ENCODE results near the gene ITGB1. TPM values are rescaled to one million over a fixed set of nuclear protein-coding genes. Genes with fewer than 3 reads are reported as not detected.
"Not testable (repeated sequence)": the region's sequence is repeated elsewhere in the genome, so short reads cannot be mapped to it uniquely, and the experiment has no call there.

ITGB1 gene
- total and polyA plus RNA-seq, 2 experiments from 2014 or later = 3,297 to 5,235 TPM

- Histone ChIP-seq H3K9ac (no peak overlapping the region), H3K79me2 (ENCODE audit: insufficient read depth) (no peaks in the 10 kb centered on the region), H3K4me2 (ENCODE audit: unreplicated experiment) (peak overlapping the region; percentile 23), H2AFZ (no peak overlapping the region), H3K27me3 (replicated peaks; ENCODE audit: insufficient read depth) (no peaks in the 10 kb centered on the region), H3K27ac (peak overlapping the region; percentile 100), H3F3A (ENCODE audit: insufficient read depth) (peaks cover 52% of the 10 kb centered on the region), H4K20me1 (ENCODE audit: insufficient read depth) (no peaks in the 10 kb centered on the region), H3K36me3 (ENCODE audit: low read depth) (no peaks in the 10 kb centered on the region), H3K9me2 (ENCODE audit: insufficient read depth) (no peaks in the 10 kb centered on the region), H3K4me3 (no peak overlapping the region), H3K4me1 (ENCODE audit: insufficient read depth) (peaks cover 45% of the 10 kb centered on the region), H3K9me3 (ENCODE audit: low read depth) (no peaks in the 10 kb centered on the region)
- TF ChIP-seq EZH2 (IDR thresholded peaks at IDR 0.05; ENCODE audit: insufficient read depth, poor library complexity, severe bottlenecking) = no peak
- TF ChIP-seq EZH2phosphoT487 (IDR thresholded peaks at IDR 0.05; ENCODE audit: insufficient read depth, low read depth) = no peak
- DNase-seq = peak; percentile 83
- in situ Hi-C loops (cut with MboI) = no loop called here
- WGBS, 2 experiments (ENCODE audit: low coverage in 1 of 2, low lambda C conversion rate in 2 of 2, missing lambda C conversion rate in 2 of 2) = 0 to 1% methylated on average over 3 of the region's 3 CpGs
Measured at GRCh38 chr10:32979041-32979440, 21.0 kb upstream of the ITGB1 start.

GRCh38 chr10:32977846-32978809 lies 20.1 kb upstream of the ITGB1 start:
- H3K9ac ChIP-seq; H3K9me3 ChIP-seq (ENCODE audit: low read depth); H3K4me3 ChIP-seq; H3K27me3 ChIP-seq (replicated peaks; ENCODE audit: insufficient read depth); H3K79me2 ChIP-seq (ENCODE audit: insufficient read depth); H4K20me1 ChIP-seq (ENCODE audit: insufficient read depth); DNase-seq; in situ Hi-C loops (cut with MboI); H3K36me3 ChIP-seq (ENCODE audit: low read depth); H3K9me2 ChIP-seq (ENCODE audit: insufficient read depth); H3K4me2 ChIP-seq (ENCODE audit: unreplicated experiment): not testable (repeated sequence)
- H2AFZ ChIP-seq = 0 out of 2 replicates have a peak overlapping the region, but pooled peaks have one; percentile 6
- peak overlapping the region; percentile 100; the same call in 1 of the 2 replicates for H3K27ac ChIP-seq
- peaks cover 37% of the 10 kb centered on the region for H3K4me1 ChIP-seq (ENCODE audit: insufficient read depth)
- H3F3A ChIP-seq (ENCODE audit: insufficient read depth) = peaks cover 43% of the 10 kb centered on the region
- 93 to 96% methylated on average over 4 of the region's 4 CpGs for WGBS, 2 experiments (ENCODE audit: low coverage in 1 of 2, low lambda C conversion rate in 2 of 2, missing lambda C conversion rate in 2 of 2)

- Histone ChIP-seq H3K9me3 (ENCODE audit: low read depth) (no peaks in the 10 kb centered on the region), H3K79me2 (ENCODE audit: insufficient read depth) (no peaks in the 10 kb centered on the region), H3K9ac (no peak overlapping the region), H3K27ac (no peak overlapping the region), H3K4me1 (ENCODE audit: insufficient read depth) (peaks cover 25% of the 10 kb centered on the region), H3K4me3 (no peak overlapping the region), H4K20me1 (ENCODE audit: insufficient read depth) (no peaks in the 10 kb centered on the region), H3K4me2 (ENCODE audit: unreplicated experiment) (no peak overlapping the region), H2AFZ (no peak overlapping the region), H3K27me3 (replicated peaks; ENCODE audit: insufficient read depth) (no peaks in the 10 kb centered on the region), H3F3A (ENCODE audit: insufficient read depth) (peaks cover 27% of the 10 kb centered on the region), H3K36me3 (ENCODE audit: low read depth) (no peaks in the 10 kb centered on the region), H3K9me2 (ENCODE audit: insufficient read depth) (no peaks in the 10 kb centered on the region)
- in situ Hi-C loops (cut with MboI) = no loop called here
- DNase-seq = no peak
- 81 to 98% methylated on average over 3 of the region's 3 CpGs for WGBS, 2 experiments (ENCODE audit: low coverage in 1 of 2, low lambda C conversion rate in 2 of 2, missing lambda C conversion rate in 2 of 2)
- no peak for TF ChIP-seq EZH2 (IDR thresholded peaks at IDR 0.05; ENCODE audit: insufficient read depth, poor library complexity, severe bottlenecking)
- no peak for TF ChIP-seq EZH2phosphoT487 (IDR thresholded peaks at IDR 0.05; ENCODE audit: insufficient read depth, low read depth)
Measured at GRCh38 chr10:32976338-32976737, 18.3 kb upstream of the ITGB1 start.

- Histone ChIP-seq H2AFZ (no peak overlapping the region), H3K9me3 (ENCODE audit: low read depth) (no peaks in the 10 kb centered on the region), H3K4me1 (ENCODE audit: insufficient read depth) (peaks cover 4% of the 10 kb centered on the region; the same call in 1 of the 2 replicates), H4K20me1 (ENCODE audit: insufficient read depth) (no peaks in the 10 kb centered on the region), H3K9ac (no peak overlapping the region), H3K27me3 (replicated peaks; ENCODE audit: insufficient read depth) (no peaks in the 10 kb centered on the region), H3K79me2 (ENCODE audit: insufficient read depth) (no peaks in the 10 kb centered on the region), H3K4me2 (ENCODE audit: unreplicated experiment) (no peak overlapping the region), H3K4me3 (no peak overlapping the region), H3K27ac (no peak overlapping the region), H3F3A (ENCODE audit: insufficient read depth) (no peaks in the 10 kb centered on the region), H3K36me3 (ENCODE audit: low read depth) (no peaks in the 10 kb centered on the region), H3K9me2 (ENCODE audit: insufficient read depth) (no peaks in the 10 kb centered on the region)
- no peak for TF ChIP-seq EZH2phosphoT487 (IDR thresholded peaks at IDR 0.05; ENCODE audit: insufficient read depth, low read depth)
- no peak for TF ChIP-seq EZH2 (IDR thresholded peaks at IDR 0.05; ENCODE audit: insufficient read depth, poor library complexity, severe bottlenecking)
- in situ Hi-C loops (cut with MboI) = no loop called here
- no peak for DNase-seq
Measured at GRCh38 chr10:32972929-32973328, 14.9 kb upstream of the ITGB1 start.
